HG03045 (cell line): Measurements from ENCODE around the gene SPATA16.
"Not testable (repeated sequence)": the region's sequence is repeated elsewhere in the genome, so short reads cannot be mapped to it uniquely, and the experiment has no call there.

Source experiments
- ATAC-seq: cut with Tn5 transposase; IDR thresholded peaks from one replicate; pipeline ENCODE4 v1.9.1; 2021; ENCODE audit warnings: mild to moderate bottlenecking, moderate library complexity; ENCODE audit not compliant: unreplicated experiment

Gene SPATA16

DNA sequence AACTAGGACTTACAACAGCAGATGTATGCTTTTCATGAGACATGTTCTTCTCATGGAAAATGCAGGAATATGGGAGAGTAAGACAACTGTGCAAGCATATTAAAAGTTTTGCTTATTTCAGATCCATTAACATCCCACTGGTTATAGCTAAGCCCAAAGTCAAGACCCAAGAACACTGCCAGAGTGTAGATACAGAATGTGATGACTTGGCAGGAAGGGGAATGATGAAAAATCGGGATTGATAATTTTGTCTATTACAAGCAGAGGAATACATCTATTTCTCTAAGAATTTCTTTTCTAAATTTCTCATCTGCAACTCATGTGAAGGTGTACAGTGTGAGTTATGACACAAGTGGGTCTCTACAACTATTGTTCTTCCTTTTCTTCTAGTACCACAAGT is 76.4 kb downstream of the SPATA16 start:
- no peak for ATAC-seq

- ATAC-seq: no peak
Measured at GRCh38 chr3:173058229-173058628, 82.8 kb downstream of the SPATA16 start.

DNA sequence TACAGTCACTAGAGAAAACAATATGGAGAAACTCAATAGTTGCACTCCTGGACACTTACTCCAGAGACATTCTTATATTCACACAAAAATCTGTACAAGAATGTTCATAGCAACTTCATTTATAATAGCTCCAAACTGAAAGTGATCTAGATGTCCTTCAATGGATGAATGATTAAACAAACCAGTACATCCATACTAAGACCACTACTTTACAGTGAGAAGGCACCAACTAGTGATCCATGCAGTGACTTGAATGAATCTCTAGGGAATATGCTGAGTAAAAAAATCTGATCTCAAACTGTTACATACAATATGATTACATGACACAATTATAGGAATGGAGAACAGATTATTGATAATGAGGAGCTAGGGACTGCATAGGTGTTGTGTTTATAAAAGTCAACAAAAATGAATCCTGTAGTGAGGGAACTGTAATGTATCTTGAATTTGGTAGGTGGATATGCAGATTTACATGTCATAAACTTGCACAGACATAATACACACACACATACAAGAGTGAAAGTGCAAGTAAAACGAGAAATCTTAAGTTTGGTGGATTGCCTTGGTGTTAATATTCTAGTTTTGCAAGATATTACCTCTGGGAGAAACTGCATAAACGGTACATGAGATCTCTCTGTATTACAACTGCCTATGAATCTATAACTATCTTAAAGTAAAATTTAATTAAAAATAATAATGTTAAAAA is 85.7 kb downstream of the SPATA16 start:
- ATAC-seq: no peak

- ATAC-seq: no peak
Measured at GRCh38 chr3:173049360-173049759, 91.7 kb downstream of the SPATA16 start.

DNA sequence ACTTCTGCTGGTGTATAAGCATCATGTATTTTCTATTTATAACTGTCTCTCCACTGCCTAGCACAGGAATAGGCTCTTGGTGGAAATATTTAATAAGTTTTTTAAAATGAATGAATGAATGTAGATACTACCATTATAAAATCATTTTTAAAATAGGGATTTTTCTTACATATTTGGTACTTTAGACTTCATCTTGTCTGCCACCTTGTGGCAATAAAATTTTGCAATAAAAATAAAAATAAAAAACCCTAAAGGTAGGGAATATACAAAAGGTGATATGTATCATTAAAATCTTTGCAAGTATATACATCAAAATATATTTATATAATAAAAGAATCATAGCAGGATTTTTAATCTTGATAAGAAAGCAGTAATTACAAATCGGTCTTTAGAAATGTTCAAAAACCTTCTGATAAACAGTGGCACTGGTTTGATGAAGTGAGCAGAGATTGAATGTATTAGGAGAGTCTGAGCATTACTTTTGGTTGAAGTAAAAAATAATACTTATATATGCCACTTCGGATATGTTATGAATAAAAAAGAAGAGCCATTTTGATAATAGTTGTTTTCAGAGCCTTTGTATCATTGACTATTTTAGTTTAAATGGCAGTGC is 95.2 kb downstream of the SPATA16 start:
- ATAC-seq: no peak

DNA sequence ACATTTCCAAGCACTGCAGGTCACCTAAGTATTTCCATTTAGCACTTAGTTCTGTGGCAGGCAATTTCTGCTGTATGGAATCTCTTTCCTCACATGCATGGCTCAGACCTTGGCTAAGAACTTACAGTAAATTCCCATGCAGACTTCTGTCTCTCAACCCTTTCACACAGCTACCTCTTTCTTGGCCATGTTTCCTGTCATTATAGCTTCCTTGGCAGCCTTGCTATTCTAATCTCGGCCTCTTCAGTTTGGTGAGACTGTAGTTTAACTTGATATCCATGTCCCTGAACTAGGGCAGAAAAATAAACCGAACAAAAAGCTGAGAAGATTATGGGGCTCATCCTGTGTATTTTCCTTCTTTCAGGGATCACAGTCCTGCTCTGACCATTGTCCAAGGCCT is 96.0 kb downstream of the SPATA16 start:
- ATAC-seq: no peak

DNA sequence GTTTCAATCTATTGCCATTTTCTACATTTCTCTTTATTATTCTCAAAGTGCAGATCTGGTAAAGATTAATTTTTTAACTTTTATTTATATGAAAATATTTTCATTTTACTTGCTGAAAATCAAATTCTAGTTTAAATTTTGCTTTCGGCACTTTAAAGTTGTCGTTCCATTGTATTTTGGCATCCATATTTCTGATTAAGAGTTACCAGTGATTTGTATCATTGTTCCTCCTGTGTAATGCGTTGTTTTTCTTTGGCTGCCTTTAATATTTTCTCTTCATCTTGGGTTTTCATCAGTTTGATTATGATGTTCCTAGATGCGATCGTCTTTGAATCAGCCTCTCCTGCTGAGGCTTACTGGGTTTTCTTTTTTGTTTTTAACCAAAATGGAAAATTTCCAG is 97.3 kb downstream of the SPATA16 start:
- no peak for ATAC-seq

GRCh38 chr3:173038484-173038871 is 102.6 kb downstream of the SPATA16 start:
- ATAC-seq: no peak

DNA sequence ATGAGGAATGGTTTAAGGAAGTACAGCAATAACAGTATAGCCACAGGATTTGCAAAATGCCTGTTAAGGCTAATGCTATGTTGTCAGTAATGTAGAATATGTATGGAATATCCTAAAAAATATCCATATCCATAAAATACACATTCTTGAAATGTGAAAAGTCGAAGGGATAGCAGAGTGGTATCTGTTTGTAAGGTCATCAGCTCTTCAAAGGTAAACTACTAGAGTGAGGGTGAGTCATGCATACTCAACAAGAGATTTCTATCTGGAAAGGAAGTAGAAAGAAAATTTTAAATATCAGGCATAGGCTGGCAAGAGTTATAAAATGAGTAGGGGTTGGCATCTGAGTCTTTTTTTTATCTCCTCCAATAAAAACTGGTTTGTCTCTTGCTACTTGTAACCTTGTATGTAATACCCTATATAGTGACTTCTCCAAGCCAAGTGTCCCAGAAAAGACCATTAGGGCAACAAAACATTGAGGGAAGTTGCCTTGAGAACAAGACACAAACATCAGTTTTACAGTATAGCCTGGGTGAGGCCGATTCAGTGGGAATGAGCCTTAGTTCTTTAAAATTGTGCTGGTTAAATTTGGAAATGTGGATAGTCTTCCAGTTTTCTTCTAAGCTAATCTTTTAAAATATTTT is 103.1 kb downstream of the SPATA16 start:
- ATAC-seq: no peak

GRCh38 chr3:173030273-173030672 is 110.8 kb downstream of the SPATA16 start:
- no peak for ATAC-seq

DNA sequence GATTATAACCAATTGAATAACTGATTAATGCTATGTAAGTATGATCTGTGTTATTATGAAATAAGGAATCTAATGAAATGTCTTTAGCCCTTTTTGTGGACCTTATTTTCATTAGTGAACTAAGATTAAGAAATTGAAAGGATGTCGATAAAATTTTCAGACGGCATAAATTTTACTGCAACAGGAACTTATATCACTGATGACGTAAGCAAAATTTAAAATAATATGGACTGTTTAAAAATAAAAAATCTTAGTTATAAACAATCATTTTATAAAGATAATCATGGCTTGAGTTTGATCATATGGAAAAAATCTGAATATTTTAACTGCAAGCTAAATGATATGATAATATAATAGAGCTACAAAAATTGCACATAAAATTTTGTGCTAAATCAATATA is 112.7 kb downstream of the SPATA16 start:
- ATAC-seq: no peak

DNA sequence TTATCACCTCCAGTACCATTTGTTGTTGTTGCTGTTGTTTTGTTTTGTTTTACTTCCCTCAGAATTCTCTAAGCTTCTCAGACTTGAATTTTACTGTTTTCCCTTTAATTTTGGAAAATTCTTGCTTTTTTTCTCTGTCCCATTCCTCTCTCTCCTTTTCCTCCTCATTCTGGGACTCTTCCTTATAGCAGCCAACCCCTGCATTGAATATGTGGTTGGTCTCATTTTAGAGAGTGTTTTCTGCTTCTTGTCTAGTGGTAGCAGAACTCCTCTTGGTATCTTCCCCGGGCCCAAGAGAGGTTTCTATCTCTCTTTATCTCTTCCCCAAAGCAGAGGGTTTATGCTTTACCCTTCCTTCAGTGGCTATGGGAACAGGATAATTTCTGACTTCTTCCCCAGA is 113.6 kb downstream of the SPATA16 start:
- ATAC-seq: no peak

GRCh38 chr3:173025941-173026340 is 115.1 kb downstream of the SPATA16 start:
- ATAC-seq: no peak

GRCh38 chr3:173021547-173022185 is 119.4 kb downstream of the SPATA16 start:
- no peak for ATAC-seq

- not testable (repeated sequence) for ATAC-seq
Measured at GRCh38 chr3:173020128-173020527, 120.9 kb downstream of the SPATA16 start.

DNA sequence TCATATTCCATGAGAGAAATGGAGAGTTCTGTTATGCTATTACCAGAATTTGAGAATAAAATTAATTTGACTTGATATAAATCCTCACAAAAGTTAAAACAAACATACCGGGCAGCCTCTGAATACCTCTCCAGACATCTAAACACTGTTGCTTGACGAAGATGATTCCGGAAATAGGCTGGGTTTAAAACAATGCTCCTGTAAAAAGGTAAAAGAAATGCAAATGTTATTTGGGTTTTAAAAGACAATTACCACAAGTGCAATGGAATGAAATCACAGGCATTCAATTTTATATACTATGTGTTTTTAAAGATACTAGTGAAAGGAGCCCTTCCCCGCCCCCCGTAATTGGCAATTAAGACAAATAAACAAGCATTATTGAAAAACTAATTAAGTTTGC is 121.7 kb downstream of the SPATA16 start:
- ATAC-seq: no peak

DNA sequence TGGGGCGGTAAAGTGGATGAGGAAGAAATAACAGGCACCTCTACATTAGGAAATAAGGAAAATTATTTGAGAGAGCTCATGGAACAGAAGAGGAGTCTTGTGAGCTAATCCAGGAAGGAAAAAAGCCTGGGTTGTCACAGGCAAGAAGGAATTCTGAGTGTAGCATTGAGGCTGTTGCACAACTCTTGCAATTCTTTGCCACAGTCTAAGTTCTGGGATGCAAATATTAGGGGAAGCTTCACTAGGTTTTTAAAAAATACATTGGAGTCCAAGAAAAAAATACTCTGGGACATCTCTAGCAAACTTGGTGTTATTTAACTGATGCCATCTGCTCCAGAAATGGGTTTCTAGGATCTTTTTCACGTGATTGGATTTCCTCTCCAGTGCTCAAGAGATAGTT is 122.3 kb downstream of the SPATA16 start:
- ATAC-seq: no peak

DNA sequence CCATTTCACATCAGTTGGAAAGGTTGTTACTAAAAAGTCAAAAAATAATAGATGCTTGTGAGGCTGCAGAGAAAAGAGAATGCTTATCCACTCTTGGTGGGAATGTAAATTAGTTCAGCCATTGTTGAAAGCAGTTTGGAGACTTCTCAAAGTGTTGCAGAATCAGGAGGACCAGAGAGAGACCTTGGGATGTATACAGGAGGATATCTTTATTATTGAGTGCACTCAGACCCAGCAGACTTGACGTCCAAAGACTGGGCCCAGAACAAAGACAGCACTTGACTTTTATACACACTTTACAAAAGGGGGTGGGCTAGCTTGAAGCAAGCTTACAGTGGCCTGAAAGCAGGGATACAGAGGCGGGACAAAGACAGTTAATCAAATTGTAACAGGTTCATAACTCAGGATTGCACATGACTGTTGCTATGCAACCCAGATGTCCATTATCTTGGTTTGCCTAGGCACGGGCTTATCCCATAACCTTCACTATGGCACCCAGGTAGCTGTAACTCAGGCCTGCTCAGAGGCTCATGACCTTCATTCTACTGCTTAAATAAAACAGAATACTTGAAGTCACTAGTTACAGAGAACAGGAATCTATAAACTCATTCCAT is 127.7 kb downstream of the SPATA16 start:
- ATAC-seq: no peak

DNA sequence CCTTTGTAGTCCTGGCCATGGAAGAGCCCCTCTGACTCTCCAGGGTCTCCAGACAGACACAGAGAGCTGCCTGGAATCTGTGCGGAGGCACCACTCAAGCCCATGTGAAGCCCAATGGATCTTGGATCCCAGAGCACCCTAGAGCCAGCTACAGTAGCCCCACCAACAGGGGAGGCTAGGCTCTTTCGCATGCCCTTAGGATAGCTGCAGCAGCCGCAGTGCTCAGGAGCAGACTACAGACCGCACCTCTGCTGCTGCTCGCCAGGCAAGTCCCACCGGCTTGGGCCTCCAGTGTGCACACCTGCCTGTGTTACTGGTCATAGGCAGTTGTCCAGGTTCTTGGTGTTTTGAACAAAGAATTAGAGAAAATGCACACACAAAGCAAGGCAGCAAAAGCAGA is 131.6 kb downstream of the SPATA16 start:
- ATAC-seq: no peak

DNA sequence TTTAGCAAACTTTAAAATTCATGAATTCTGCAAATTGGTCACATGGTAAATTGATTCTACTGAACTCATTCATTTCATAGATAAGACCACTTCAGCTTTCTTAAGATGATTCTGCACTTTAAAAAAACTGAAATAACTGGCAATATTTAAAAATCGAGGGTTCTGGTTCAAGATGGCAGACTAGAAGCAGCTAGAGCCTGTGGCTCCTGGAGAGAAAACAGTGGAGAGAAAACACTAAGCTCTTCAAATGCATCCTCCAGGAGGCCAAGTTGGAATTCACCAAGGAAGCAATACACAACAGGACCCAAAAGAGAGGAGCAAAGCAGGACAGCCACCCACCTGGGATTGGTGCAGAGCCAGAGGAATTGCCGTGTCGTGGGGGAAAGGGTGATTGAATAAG is 132.1 kb downstream of the SPATA16 start:
- ATAC-seq: no peak

GRCh38 chr3:173007079-173007723 is 133.8 kb downstream of the SPATA16 start:
- ATAC-seq: no peak
